Measurements from ENCODE around the gene MARS1.

Gene MARS1

GRCh38 chr12:57528831-57529555 is 41.1 kb downstream of the MARS1 start:
- Histone ChIP-seq H3K4me3 (ENCODE audit: low read depth in 1 of 2, low read length in 2 of 2) (no peak overlapping the region), H3K27ac (ENCODE audit: low read depth, low read length) (no peak overlapping the region), H3K36me3 (ENCODE audit: control insufficient read depth in 1 of 2, insufficient read depth in 2 of 2, low read length in 2 of 2) (peaks cover 44 to 83% of the 10 kb centered on the region in 2 donors), H3K9ac (ENCODE audit: low read depth in 1 of 2, low read length in 2 of 2) (no peak overlapping the region), H3K9me3 (ENCODE audit: control insufficient read depth in 1 of 2, low read length in 2 of 2) (no peaks in the 10 kb centered on the region), H3K27me3 (ENCODE audit: control insufficient read depth in 1 of 2, insufficient read depth in 2 of 2, low read length in 2 of 2) (no peaks in the 10 kb centered on the region), H3K4me1 (ENCODE audit: control insufficient read depth in 1 of 2, insufficient read depth in 2 of 2, low read length in 2 of 2) (peaks cover 14 to 15% of the 10 kb centered on the region in 2 donors)

DNA sequence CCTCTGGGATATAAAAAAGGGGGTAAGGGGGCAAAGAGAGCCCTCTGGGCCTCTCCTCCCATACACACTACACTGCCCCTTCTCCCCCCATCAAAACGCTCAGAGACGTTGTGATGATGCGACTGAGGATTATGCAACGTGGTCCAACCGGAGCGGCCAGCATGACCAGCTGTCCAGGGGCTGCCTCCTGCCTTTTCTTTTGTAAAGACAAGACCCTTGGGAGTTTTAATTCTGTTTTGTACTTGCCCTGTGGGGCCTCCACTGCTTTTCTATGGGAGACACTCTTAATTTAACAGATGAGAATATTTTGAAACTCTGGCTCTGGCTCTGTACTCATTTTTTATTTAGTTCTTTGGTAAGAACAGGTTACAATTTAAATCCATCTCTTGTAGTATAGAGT is 42.0 kb downstream of the MARS1 start:
- H3K4me1 ChIP-seq (ENCODE audit: control insufficient read depth in 1 of 2, insufficient read depth in 2 of 2, low read length in 2 of 2): peaks cover 6% of the 10 kb centered on the region in 2 donors
- H3K27ac ChIP-seq (ENCODE audit: low read depth, low read length): no peak overlapping the region
- no peaks in the 10 kb centered on the region for H3K27me3 ChIP-seq (ENCODE audit: control insufficient read depth in 1 of 2, insufficient read depth in 2 of 2, low read length in 2 of 2)
- no peak overlapping the region for H3K4me3 ChIP-seq (ENCODE audit: low read depth in 1 of 2, low read length in 2 of 2)
- peaks cover 47 to 92% of the 10 kb centered on the region in 2 donors for H3K36me3 ChIP-seq (ENCODE audit: control insufficient read depth in 1 of 2, insufficient read depth in 2 of 2, low read length in 2 of 2)
- no peak overlapping the region for H3K9ac ChIP-seq (ENCODE audit: low read depth in 1 of 2, low read length in 2 of 2)
- H3K9me3 ChIP-seq (ENCODE audit: control insufficient read depth in 1 of 2, low read length in 2 of 2): no peaks in the 10 kb centered on the region

GRCh38 chr12:57530396-57531142 is 42.7 kb downstream of the MARS1 start:
- no peak overlapping the region for H3K4me3 ChIP-seq (ENCODE audit: low read depth in 1 of 2, low read length in 2 of 2)
- peaks cover 52 to 93% of the 10 kb centered on the region in 2 donors for H3K36me3 ChIP-seq (ENCODE audit: control insufficient read depth in 1 of 2, insufficient read depth in 2 of 2, low read length in 2 of 2)
- no peaks in the 10 kb centered on the region for H3K4me1 ChIP-seq (ENCODE audit: control insufficient read depth in 1 of 2, insufficient read depth in 2 of 2, low read length in 2 of 2)
- no peak overlapping the region for H3K9ac ChIP-seq (ENCODE audit: low read depth in 1 of 2, low read length in 2 of 2)
- H3K27me3 ChIP-seq (ENCODE audit: control insufficient read depth in 1 of 2, insufficient read depth in 2 of 2, low read length in 2 of 2): no peaks in the 10 kb centered on the region
- no peaks in the 10 kb centered on the region for H3K9me3 ChIP-seq (ENCODE audit: control insufficient read depth in 1 of 2, low read length in 2 of 2)
- H3K27ac ChIP-seq (ENCODE audit: low read depth, low read length): no peak overlapping the region

GRCh38 chr12:57531836-57532235 is 44.0 kb downstream of the MARS1 start:
- H3K27ac ChIP-seq (ENCODE audit: low read depth, low read length): no peak overlapping the region
- no peaks in the 10 kb centered on the region for H3K9me3 ChIP-seq (ENCODE audit: control insufficient read depth in 1 of 2, low read length in 2 of 2)
- no peak overlapping the region for H3K4me3 ChIP-seq (ENCODE audit: low read depth in 1 of 2, low read length in 2 of 2)
- H3K27me3 ChIP-seq (ENCODE audit: control insufficient read depth in 1 of 2, insufficient read depth in 2 of 2, low read length in 2 of 2): no peaks in the 10 kb centered on the region
- H3K4me1 ChIP-seq (ENCODE audit: control insufficient read depth in 1 of 2, insufficient read depth in 2 of 2, low read length in 2 of 2): no peaks in the 10 kb centered on the region
- peaks cover 55 to 90% of the 10 kb centered on the region in 2 donors for H3K36me3 ChIP-seq (ENCODE audit: control insufficient read depth in 1 of 2, insufficient read depth in 2 of 2, low read length in 2 of 2)
- no peak overlapping the region for H3K9ac ChIP-seq (ENCODE audit: low read depth in 1 of 2, low read length in 2 of 2)

GRCh38 chr12:57533108-57533507 is 45.2 kb downstream of the MARS1 start:
- Histone ChIP-seq H3K9me3 (ENCODE audit: control insufficient read depth in 1 of 2, low read length in 2 of 2) (no peaks in the 10 kb centered on the region), H3K9ac (ENCODE audit: low read depth in 1 of 2, low read length in 2 of 2) (no peak overlapping the region), H3K27me3 (ENCODE audit: control insufficient read depth in 1 of 2, insufficient read depth in 2 of 2, low read length in 2 of 2) (no peaks in the 10 kb centered on the region), H3K4me1 (ENCODE audit: control insufficient read depth in 1 of 2, insufficient read depth in 2 of 2, low read length in 2 of 2) (no peaks in the 10 kb centered on the region), H3K4me3 (ENCODE audit: low read depth in 1 of 2, low read length in 2 of 2) (no peak overlapping the region), H3K36me3 (ENCODE audit: control insufficient read depth in 1 of 2, insufficient read depth in 2 of 2, low read length in 2 of 2) (peaks cover 51 to 83% of the 10 kb centered on the region in 2 donors), H3K27ac (ENCODE audit: low read depth, low read length) (no peak overlapping the region)

DNA sequence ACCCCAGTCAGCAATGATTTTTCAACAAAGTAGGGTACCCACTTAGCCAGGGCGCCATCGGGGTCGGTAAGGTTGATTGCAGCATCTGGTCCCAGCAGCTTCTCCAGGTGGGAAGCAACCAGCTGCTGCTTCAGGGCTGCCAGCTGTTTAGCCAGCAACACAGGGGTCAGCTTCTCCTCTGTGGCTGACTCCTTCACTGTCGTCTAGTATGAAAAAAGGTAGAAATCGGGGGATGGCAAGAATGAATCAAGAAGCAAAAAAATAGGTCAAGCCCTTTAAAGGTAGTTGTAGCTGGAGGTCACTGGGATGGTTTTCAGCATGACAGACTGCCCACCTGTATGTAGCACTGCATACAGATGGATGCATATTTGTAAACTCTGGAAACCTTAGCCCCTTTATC is 46.4 kb downstream of the MARS1 start:
- Histone ChIP-seq H3K27ac (ENCODE audit: low read depth, low read length) (no peak overlapping the region), H3K36me3 (ENCODE audit: control insufficient read depth in 1 of 2, insufficient read depth in 2 of 2, low read length in 2 of 2) (peaks cover 61 to 84% of the 10 kb centered on the region in 2 donors), H3K4me3 (ENCODE audit: low read depth in 1 of 2, low read length in 2 of 2) (no peak overlapping the region), H3K27me3 (ENCODE audit: control insufficient read depth in 1 of 2, insufficient read depth in 2 of 2, low read length in 2 of 2) (no peaks in the 10 kb centered on the region), H3K9me3 (ENCODE audit: control insufficient read depth in 1 of 2, low read length in 2 of 2) (no peaks in the 10 kb centered on the region), H3K9ac (ENCODE audit: low read depth in 1 of 2, low read length in 2 of 2) (no peak overlapping the region), H3K4me1 (ENCODE audit: control insufficient read depth in 1 of 2, insufficient read depth in 2 of 2, low read length in 2 of 2) (no peaks in the 10 kb centered on the region)

GRCh38 chr12:57534991-57535543 is 47.2 kb downstream of the MARS1 start:
- no peaks in the 10 kb centered on the region for H3K4me1 ChIP-seq (ENCODE audit: control insufficient read depth in 1 of 2, insufficient read depth in 2 of 2, low read length in 2 of 2)
- no peaks in the 10 kb centered on the region for H3K27me3 ChIP-seq (ENCODE audit: control insufficient read depth in 1 of 2, insufficient read depth in 2 of 2, low read length in 2 of 2)
- H3K27ac ChIP-seq (ENCODE audit: low read depth, low read length): no peak overlapping the region
- H3K9ac ChIP-seq (ENCODE audit: low read depth in 1 of 2, low read length in 2 of 2): no peak overlapping the region
- no peaks in the 10 kb centered on the region for H3K9me3 ChIP-seq (ENCODE audit: control insufficient read depth in 1 of 2, low read length in 2 of 2)
- no peak overlapping the region for H3K4me3 ChIP-seq (ENCODE audit: low read depth in 1 of 2, low read length in 2 of 2)
- peaks cover 61 to 83% of the 10 kb centered on the region in 2 donors for H3K36me3 ChIP-seq (ENCODE audit: control insufficient read depth in 1 of 2, insufficient read depth in 2 of 2, low read length in 2 of 2)

GRCh38 chr12:57535764-57536596 is 48.1 kb downstream of the MARS1 start:
- Histone ChIP-seq H3K27me3 (ENCODE audit: control insufficient read depth in 1 of 2, insufficient read depth in 2 of 2, low read length in 2 of 2) (no peaks in the 10 kb centered on the region), H3K36me3 (ENCODE audit: control insufficient read depth in 1 of 2, insufficient read depth in 2 of 2, low read length in 2 of 2) (peaks cover 53 to 78% of the 10 kb centered on the region in 2 donors), H3K27ac (ENCODE audit: low read depth, low read length) (no peak overlapping the region), H3K4me1 (ENCODE audit: control insufficient read depth in 1 of 2, insufficient read depth in 2 of 2, low read length in 2 of 2) (no peaks in the 10 kb centered on the region), H3K9me3 (ENCODE audit: control insufficient read depth in 1 of 2, low read length in 2 of 2) (no peaks in the 10 kb centered on the region), H3K4me3 (ENCODE audit: low read depth in 1 of 2, low read length in 2 of 2) (no peak overlapping the region), H3K9ac (ENCODE audit: low read depth in 1 of 2, low read length in 2 of 2) (no peak overlapping the region)

GRCh38 chr12:57536597-57536942 is 48.7 kb downstream of the MARS1 start:
- H3K27ac ChIP-seq (ENCODE audit: low read depth, low read length): no peak overlapping the region
- no peaks in the 10 kb centered on the region for H3K9me3 ChIP-seq (ENCODE audit: control insufficient read depth in 1 of 2, low read length in 2 of 2)
- no peak overlapping the region for H3K9ac ChIP-seq (ENCODE audit: low read depth in 1 of 2, low read length in 2 of 2)
- no peaks in the 10 kb centered on the region for H3K27me3 ChIP-seq (ENCODE audit: control insufficient read depth in 1 of 2, insufficient read depth in 2 of 2, low read length in 2 of 2)
- peaks cover 52 to 78% of the 10 kb centered on the region in 2 donors for H3K36me3 ChIP-seq (ENCODE audit: control insufficient read depth in 1 of 2, insufficient read depth in 2 of 2, low read length in 2 of 2)
- H3K4me1 ChIP-seq (ENCODE audit: control insufficient read depth in 1 of 2, insufficient read depth in 2 of 2, low read length in 2 of 2): no peaks in the 10 kb centered on the region
- no peak overlapping the region for H3K4me3 ChIP-seq (ENCODE audit: low read depth in 1 of 2, low read length in 2 of 2)
